Adrenal gland (tissue), 5 donors: ENCODE data around the gene FOXP4.

Experiments
- CTCF ChIP-seq, 6 experiments: fragments of 450-650 bp in 4 of 6; fragments of 200-600 bp in 2 of 6; sonication (generic) in 1 of 6; IDR thresholded peaks; 1 replicate in 5 of 6; 2 replicates in 1 of 6; pipeline versions ENCODE4 v1.5.1 to v1.8.0; 2016 to 2021; ENCODE audit warnings: antibody characterized with exemption in 6 of 6, mild to moderate bottlenecking in 2 of 6, moderate library complexity in 1 of 6
- POLR2A ChIP-seq, 2 donors: fragments of 450-650 bp; IDR thresholded peaks; one replicate each; pipeline ENCODE4 v1.6.1; 2017; ENCODE audit warnings: antibody characterized with exemption in 2 of 2, mild to moderate bottlenecking in 2 of 2, moderate library complexity in 1 of 2
- donor health status: DM: no; HTN: no; CAD: no.

- TF ChIP-seq CTCF (IDR thresholded peaks at IDR 0.05) = no peak
- TF ChIP-seq POLR2A (IDR thresholded peaks at IDR 0.05) = no peak
These were observed 75.6 kb downstream of the FOXP4 start for GRCh38 chr6:41621802-41622201.
